Esophagus muscularis mucosa (tissue), 4 donors: ENCODE results near the gene AP4S1. TPM values are rescaled to one million over a fixed set of nuclear protein-coding genes. Genes with fewer than 3 reads are reported as not detected.

Experiments
- DNase-seq: peaks from one replicate; pipeline ENCODE4 v3.0.0-alpha.2; 2017; ENCODE audit errors: extremely low spot score
- H3K27ac ChIP-seq, 4 donors: fragments of 200-600 bp; sonication (generic); replicated peaks in 1 of 4; 1 replicate in 3 of 4; 2 replicates in 1 of 4; pipeline ENCODE4 v1.5.1; 2016 to 2019; ENCODE audit warnings: mild to moderate bottlenecking in 1 of 4
- H3K27me3 ChIP-seq, 4 donors: fragments of 200-600 bp; sonication (generic); one replicate each; pipeline versions ENCODE4 v1.5.1 to v1.6.0; 2016 to 2019
- H3K36me3 ChIP-seq, 4 donors: fragments of 200-600 bp; sonication (generic); one replicate each; pipeline ENCODE4 v1.5.1; 2016 to 2019
- H3K4me1 ChIP-seq, 4 donors: fragments of 200-600 bp; sonication (generic); one replicate each; pipeline ENCODE4 v1.5.1; 2016 to 2019
- H3K4me3 ChIP-seq, 4 donors: fragments of 200-600 bp; sonication (generic); 1 replicate in 2 of 4; 2 replicates in 2 of 4; pipeline ENCODE4 v1.5.1; 2016 to 2019; ENCODE audit warnings: mild to moderate bottlenecking in 4 of 4, moderate library complexity in 1 of 4
- H3K9me3 ChIP-seq, 4 donors: fragments of 200-600 bp; sonication (generic); 1 replicate in 3 of 4; 2 replicates in 1 of 4; pipeline ENCODE4 v1.5.1; 2016 to 2019
- CTCF ChIP-seq, 3 experiments: fragments of 200-600 bp in 2 of 3; fragments of 450-650 bp in 1 of 3; sonication (generic) in 2 of 3; IDR thresholded peaks; one replicate each; pipeline ENCODE4 v1.5.1; 2017 to 2019; ENCODE audit warnings: antibody characterized with exemption in 3 of 3, mild to moderate bottlenecking in 2 of 3, moderate library complexity in 1 of 3
- EP300 ChIP-seq: sonication (generic); formaldehyde crosslinking; IDR thresholded peaks from one replicate; pipeline ENCODE4 v1.6.1; 2017; ENCODE audit warnings: antibody characterized with exemption
- POLR2A ChIP-seq: fragments of 450-650 bp; IDR thresholded peaks from one replicate; pipeline ENCODE4 v1.6.1; 2017; ENCODE audit warnings: antibody characterized with exemption, moderate library complexity, mild to moderate bottlenecking, low read depth
- POLR2AphosphoS5 ChIP-seq, 2 donors: sonication (generic); formaldehyde crosslinking; IDR thresholded peaks; one replicate each; pipeline ENCODE4 v1.6.1; 2017; ENCODE audit warnings: antibody characterized with exemption in 2 of 2
- WGBS: methylation state at CpG from one replicate; pipeline ENCODE4 v1.1.5; 2018; 5-methylcytosine and 5-hydroxymethylcytosine counted together
- intact Hi-C: fragments of 100-400 bp; cut with DNase I; formaldehyde crosslinking; loops from one replicate; pipeline ENCODE4 v1.15.1; 2023
- total RNA-seq, 4 donors: library from RNA; depleted of rRNA; stranded (reverse); fragments of >200 nt; gene quantifications; one replicate each; pipeline versions ENCODE4 v1.1.0 to v1.2.1, GENCODE V29; 2016

AP4S1 gene
- total RNA-seq, 4 donors from 2014 or later, result 5.0 to 12.3 (median 9.3) TPM

- Histone ChIP-seq H3K36me3 (peaks cover 0 to 30% (median 9%) of the 10 kb centered on the region in 4 donors), H3K9me3 (no peaks in the 10 kb centered on the region), H3K27me3 (no peaks in the 10 kb centered on the region), H3K27ac (no peak overlapping the region), H3K4me3 (no peak overlapping the region), H3K4me1 (peaks cover 0 to 9% (median 2%) of the 10 kb centered on the region in 4 donors)
- no peak for TF ChIP-seq CTCF (IDR thresholded peaks at IDR 0.05)
- no peak for TF ChIP-seq POLR2AphosphoS5 (IDR thresholded peaks at IDR 0.05)
- no peak for TF ChIP-seq POLR2A
- TF ChIP-seq EP300, result no peak
- DNase-seq, result no peak
- intact Hi-C loops, result no loop called here
- WGBS, result 70% methylated on average over 1 of the region's 1 CpG
These were observed 42.8 kb downstream of the AP4S1 start for GRCh38 chr14:31068235-31068634.

- H3K4me3 ChIP-seq, result no peak overlapping the region
- TF ChIP-seq CTCF (IDR thresholded peaks at IDR 0.05) (no peak), POLR2A (no peak), POLR2AphosphoS5 (IDR thresholded peaks at IDR 0.05) (no peak)
- no peak overlapping the region for H3K27ac ChIP-seq
- DNase-seq, result no peak
- peaks cover 0 to 9% (median 2%) of the 10 kb centered on the region in 4 donors for H3K4me1 ChIP-seq
- peaks cover 0 to 39% (median 17%) of the 10 kb centered on the region in 4 donors for H3K36me3 ChIP-seq
- no peaks in the 10 kb centered on the region for H3K27me3 ChIP-seq
- WGBS, result 95% methylated on average over 3 of the region's 3 CpGs
- intact Hi-C loops, result no loop called here
- no peaks in the 10 kb centered on the region for H3K9me3 ChIP-seq
These were observed 43.9 kb downstream of the AP4S1 start for GRCh38 chr14:31069343-31069742.

GRCh38 chr14:31070431-31070830 lies 45.0 kb downstream of the AP4S1 start:
- peaks cover 0 to 42% (median 21%) of the 10 kb centered on the region in 4 donors for H3K36me3 ChIP-seq
- H3K27ac ChIP-seq, result no peak overlapping the region
- H3K4me3 ChIP-seq, result no peak overlapping the region
- 95% methylated on average over 5 of the region's 5 CpGs for WGBS
- no peaks in the 10 kb centered on the region for H3K9me3 ChIP-seq
- TF ChIP-seq EP300 (no peak), POLR2A (no peak), POLR2AphosphoS5 (IDR thresholded peaks at IDR 0.05) (no peak)
- no peak for DNase-seq
- H3K4me1 ChIP-seq, result peaks cover 0 to 9% (median 2%) of the 10 kb centered on the region in 4 donors
- intact Hi-C loops, result no loop called here
- H3K27me3 ChIP-seq, result no peaks in the 10 kb centered on the region

GRCh38 chr14:31071151-31071550 lies 45.7 kb downstream of the AP4S1 start:
- TF ChIP-seq POLR2A (no peak), EP300 (no peak), CTCF (IDR thresholded peaks at IDR 0.05) (no peak), POLR2AphosphoS5 (IDR thresholded peaks at IDR 0.05) (no peak)
- no peaks in the 10 kb centered on the region for H3K27me3 ChIP-seq
- H3K27ac ChIP-seq, result no peak overlapping the region
- no peak for DNase-seq
- no peaks in the 10 kb centered on the region for H3K9me3 ChIP-seq
- H3K4me3 ChIP-seq, result no peak overlapping the region
- WGBS, result 92% methylated on average over 2 of the region's 2 CpGs
- peaks cover 0 to 9% (median 2%) of the 10 kb centered on the region in 4 donors for H3K4me1 ChIP-seq
- intact Hi-C loops, result no loop called here
- H3K36me3 ChIP-seq, result peaks cover 0 to 47% (median 21%) of the 10 kb centered on the region in 4 donors

- Histone ChIP-seq H3K4me1 (peaks cover 6 to 20% (median 15%) of the 10 kb centered on the region in 4 donors), H3K4me3 (no peak overlapping the region), H3K36me3 (peaks cover 0 to 39% (median 16%) of the 10 kb centered on the region in 4 donors), H3K27me3 (no peaks in the 10 kb centered on the region), H3K27ac (no peak overlapping the region), H3K9me3 (no peaks in the 10 kb centered on the region)
- DNase-seq, result no peak
- WGBS, result 95% methylated on average over 2 of the region's 2 CpGs
- intact Hi-C loops, result no loop called here
- TF ChIP-seq CTCF (IDR thresholded peaks at IDR 0.05) (no peak), POLR2AphosphoS5 (IDR thresholded peaks at IDR 0.05) (no peak), POLR2A (no peak)
These were observed 49.7 kb downstream of the AP4S1 start for GRCh38 chr14:31075144-31075543.
